H1 (cell line): ENCODE results near the gene SLC66A1. TPM values are rescaled to one million over a fixed set of nuclear protein-coding genes. Genes with fewer than 3 reads are reported as not detected.

Experiments used
- ATF3 ChIP-seq: IDR thresholded peaks from 2 replicates; pipeline ENCODE4 v1.6.1; 2011; ENCODE audit warnings: low read depth, mild to moderate bottlenecking, low read length; ENCODE audit not compliant: insufficient read depth
- BCL11A ChIP-seq, 2 experiments: IDR thresholded peaks; one replicate each; pipeline ENCODE4 v1.6.1; 2011; ENCODE audit warnings: low read depth in 2 of 2, low read length in 2 of 2, mild to moderate bottlenecking in 2 of 2
- CEBPB ChIP-seq: IDR thresholded peaks from 2 replicates; pipeline ENCODE4 v1.6.1; 2012; ENCODE audit warnings: low read depth, low read length
- EZH2 ChIP-seq: fragments of 200-600 bp; sonication (generic); IDR thresholded peaks from 2 replicates; pipeline ENCODE4 v1.7.1; 2012; ENCODE audit warnings: low read depth, mild to moderate bottlenecking, moderate library complexity, low read length, inconsistent platforms; ENCODE audit not compliant: severe bottlenecking
- FOSL1 ChIP-seq: IDR thresholded peaks from 2 replicates; pipeline ENCODE4 v1.6.1; 2011; ENCODE audit warnings: mild to moderate bottlenecking, low read depth, low read length, moderate library complexity; ENCODE audit not compliant: insufficient read depth
- GABPA ChIP-seq: IDR thresholded peaks from 2 replicates; pipeline ENCODE4 v1.6.1; 2011; ENCODE audit warnings: mild to moderate bottlenecking, low read length, moderate library complexity, borderline replicate concordance; ENCODE audit not compliant: insufficient read depth
- MAFK ChIP-seq: IDR thresholded peaks from 2 replicates; pipeline ENCODE4 v1.6.1; 2012; ENCODE audit warnings: low read depth, mild to moderate bottlenecking, improper control_type of control experiment, low read length
- RAD21 ChIP-seq, 2 experiments: IDR thresholded peaks in 1 of 2; conservative IDR thresholded peaks in 1 of 2; 2 replicates each; pipeline ENCODE4 v1.6.1; 2011; ENCODE audit warnings: low read depth in 2 of 2, low read length in 2 of 2, improper control_type of control experiment in 1 of 2, inconsistent platforms in 1 of 2, mild to moderate bottlenecking in 1 of 2, moderate library complexity in 1 of 2
- RFX5 ChIP-seq: IDR thresholded peaks from 2 replicates; pipeline ENCODE4 v1.6.1; 2011; ENCODE audit warnings: low read depth, low read length, improper control_type of control experiment, borderline replicate concordance
- SAP30 ChIP-seq: fragments of 300-600 bp; sonication (generic); IDR thresholded peaks from 2 replicates; pipeline ENCODE4 v1.7.1; 2012; ENCODE audit warnings: low read length, moderate library complexity, mild to moderate bottlenecking, inconsistent platforms; ENCODE audit not compliant: insufficient read depth, insufficient replicate concordance
- SP2 ChIP-seq: IDR thresholded peaks from 2 replicates; pipeline ENCODE4 v1.6.1; 2012; ENCODE audit warnings: mild to moderate bottlenecking, low read length, inconsistent platforms
- polyA plus RNA-seq, 7 experiments: library from polyadenylated mRNA; depleted of rRNA in 3 of 7; stranded (reverse) in 5 of 7; unstranded in 2 of 7; fragments of >200 nt in 5 of 7; fragments of 200-250 nt in 2 of 7; gene quantifications; 1 replicate in 5 of 7; 2 replicates in 1 of 7; 4 replicates in 1 of 7; pipeline versions ENCODE4 v1.2.1 to v1.2.3, GENCODE V29; 2011 to 2013; ENCODE audit warnings: missing spikeins in 2 of 7, mixed read lengths in 2 of 7
- total RNA-seq: library from RNA; stranded (reverse); fragmentation: NEBNext Ultra II Directional; extraction: Animal tissue kit (Norgen Biotek cat#: 25700); gene quantifications from 2 replicates; pipeline ENCODE4 v1.2.1, GENCODE V29; 2021
- TF ChIP-seq, protein P1 (sequence below): IDR thresholded peaks from 2 replicates; pipeline ENCODE4 v1.6.1; 2012; ENCODE audit warnings: low read length, inconsistent platforms

SLC66A1 gene
- total and polyA plus RNA-seq, 2 of the 8 experiments (the other 6 are each of a cell fraction or from before 2014, with no cell fraction given) = 16.8 to 27.9 TPM

DNA sequence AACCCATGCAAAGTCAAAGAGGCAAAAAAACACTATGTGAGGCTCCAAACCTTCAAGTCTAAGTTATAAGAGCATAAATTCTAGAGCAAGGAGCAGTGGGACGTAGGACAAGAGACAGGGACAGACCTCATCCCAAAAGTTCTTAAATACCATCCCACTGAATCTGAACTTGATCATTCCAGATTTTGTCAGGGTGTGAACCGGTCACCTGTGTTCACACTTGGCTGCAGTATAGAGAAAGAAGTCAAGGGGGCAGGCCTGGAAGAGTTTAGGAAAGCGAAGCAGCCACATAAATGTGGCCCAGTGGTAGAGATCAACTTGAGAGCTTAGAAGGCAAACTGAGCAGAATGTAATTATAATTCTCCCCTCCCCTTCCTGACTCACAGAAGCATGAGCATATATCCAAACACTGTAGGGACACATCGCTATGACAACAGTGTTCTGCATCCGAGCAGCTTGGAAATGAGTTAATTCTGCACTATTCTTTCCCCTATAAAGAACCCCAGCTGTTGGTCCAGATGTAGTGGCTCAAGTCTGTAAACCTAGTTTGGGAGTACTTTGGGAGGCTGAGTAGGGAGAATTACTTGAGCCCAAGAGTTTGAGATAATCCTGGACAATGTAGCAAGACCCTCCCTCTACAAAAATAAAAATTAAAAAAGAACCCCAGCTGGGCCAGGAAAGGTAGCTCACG lies 2.9 kb upstream of the SLC66A1 start (continued):
- TF ChIP-seq BCL11A (IDR thresholded peaks at IDR 0.05; ENCODE audit: low read depth in 2 of 2, low read length in 2 of 2) (no peak), SAP30 (no peak), RFX5 (no peak), EZH2 (no peak), ATF3 (no peak), FOSL1 (no peak), GABPA (no peak), CEBPB (no peak), MAFK (no peak), SP2 (no peak), RAD21 (IDR thresholded peaks at IDR 0.05 in 1 of 2, conservative IDR thresholded peaks at IDR 0.05 in 1 of 2; ENCODE audit: low read depth in 2 of 2, low read length in 2 of 2) (no peak)
- TF ChIP-seq, protein P1, sequence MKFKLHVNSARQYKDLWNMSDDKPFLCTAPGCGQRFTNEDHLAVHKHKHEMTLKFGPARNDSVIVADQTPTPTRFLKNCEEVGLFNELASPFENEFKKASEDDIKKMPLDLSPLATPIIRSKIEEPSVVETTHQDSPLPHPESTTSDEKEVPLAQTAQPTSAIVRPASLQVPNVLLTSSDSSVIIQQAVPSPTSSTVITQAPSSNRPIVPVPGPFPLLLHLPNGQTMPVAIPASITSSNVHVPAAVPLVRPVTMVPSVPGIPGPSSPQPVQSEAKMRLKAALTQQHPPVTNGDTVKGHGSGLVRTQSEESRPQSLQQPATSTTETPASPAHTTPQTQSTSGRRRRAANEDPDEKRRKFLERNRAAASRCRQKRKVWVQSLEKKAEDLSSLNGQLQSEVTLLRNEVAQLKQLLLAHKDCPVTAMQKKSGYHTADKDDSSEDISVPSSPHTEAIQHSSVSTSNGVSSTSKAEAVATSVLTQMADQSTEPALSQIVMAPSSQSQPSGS = no peak
